ENCODE results near the gene CTNNAL1.
"Not testable (repeated sequence)": the region's sequence is repeated elsewhere in the genome, so short reads cannot be mapped to it uniquely, and the experiment has no call there.

- TF ChIP-seq, protein P1, sequence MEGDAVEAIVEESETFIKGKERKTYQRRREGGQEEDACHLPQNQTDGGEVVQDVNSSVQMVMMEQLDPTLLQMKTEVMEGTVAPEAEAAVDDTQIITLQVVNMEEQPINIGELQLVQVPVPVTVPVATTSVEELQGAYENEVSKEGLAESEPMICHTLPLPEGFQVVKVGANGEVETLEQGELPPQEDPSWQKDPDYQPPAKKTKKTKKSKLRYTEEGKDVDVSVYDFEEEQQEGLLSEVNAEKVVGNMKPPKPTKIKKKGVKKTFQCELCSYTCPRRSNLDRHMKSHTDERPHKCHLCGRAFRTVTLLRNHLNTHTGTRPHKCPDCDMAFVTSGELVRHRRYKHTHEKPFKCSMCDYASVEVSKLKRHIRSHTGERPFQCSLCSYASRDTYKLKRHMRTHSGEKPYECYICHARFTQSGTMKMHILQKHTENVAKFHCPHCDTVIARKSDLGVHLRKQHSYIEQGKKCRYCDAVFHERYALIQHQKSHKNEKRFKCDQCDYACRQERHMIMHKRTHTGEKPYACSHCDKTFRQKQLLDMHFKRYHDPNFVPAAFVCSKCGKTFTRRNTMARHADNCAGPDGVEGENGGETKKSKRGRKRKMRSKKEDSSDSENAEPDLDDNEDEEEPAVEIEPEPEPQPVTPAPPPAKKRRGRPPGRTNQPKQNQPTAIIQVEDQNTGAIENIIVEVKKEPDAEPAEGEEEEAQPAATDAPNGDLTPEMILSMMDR (conservative IDR thresholded peaks at IDR 0.05 in 1 of 2, IDR thresholded peaks at IDR 0.05 in 1 of 2; ENCODE audit: extremely low read depth in 1 of 2, insufficient read depth in 1 of 2, low read depth in 1 of 2, low read length in 2 of 2): not testable (repeated sequence)
- not testable (repeated sequence) for TF ChIP-seq EZH2 (IDR thresholded peaks at IDR 0.05; ENCODE audit: borderline replicate concordance, low read length)
Observed at GRCh38 chr9:108971392-108971791, 41.9 kb downstream of the CTNNAL1 start.
